Camera-type eye (tissue), 1 donor: ENCODE data around the gene ITPA. TPM values are rescaled to one million over a fixed set of nuclear protein-coding genes. Genes with fewer than 3 reads are reported as not detected.

ENCODE experiments used
- total RNA-seq: library from RNA; depleted of rRNA; stranded (reverse); fragments of >200 nt; gene quantifications from one replicate; pipeline ENCODE4 v1.2.3, GENCODE V29; 2014

ITPA gene
- total RNA-seq = 22.7 TPM

GRCh38 chr20:3209257-3209945 lies at the start of gene ITPA:
TSS of gene ITPA (plus strand) at chr20:3209498. CDS start at chr20:3209552, 54 bp downstream.

DNA sequence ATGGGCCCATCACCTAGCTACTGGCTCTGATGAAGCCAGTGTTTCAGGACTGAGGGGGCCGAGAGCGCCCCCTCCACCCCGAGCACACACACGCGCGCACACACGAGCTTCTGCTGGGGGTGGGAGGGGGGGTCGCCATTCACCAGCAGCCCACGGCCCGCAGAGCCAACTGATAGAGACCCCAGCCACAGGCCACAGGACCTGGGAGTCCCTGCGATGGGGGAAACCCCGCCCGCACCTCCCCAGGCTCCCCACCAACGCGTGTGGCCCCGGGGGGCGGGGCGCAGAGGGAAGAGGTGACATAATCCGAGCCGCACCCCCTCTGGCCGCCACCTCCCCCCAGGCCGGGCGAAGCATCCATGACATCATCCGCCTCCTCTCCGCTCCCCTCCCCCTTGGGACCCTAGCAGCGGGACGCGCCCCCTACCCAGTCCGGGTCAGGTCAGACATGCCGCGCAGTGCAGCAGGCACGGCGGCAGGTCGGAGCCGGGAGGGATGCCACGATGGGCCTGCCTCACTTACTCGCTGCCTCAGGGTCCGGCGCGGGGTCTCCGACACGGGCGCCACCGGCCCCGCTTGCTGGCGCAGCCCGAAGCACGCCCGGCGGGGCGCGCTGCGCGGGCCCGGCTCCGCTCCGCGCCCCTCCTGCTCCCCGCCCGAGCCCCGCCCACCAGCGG lies 36.2 kb upstream of the ITPA start, which contains the start of gene LZTS3:
Gene LZTS3 (minus strand): TSS at position 617 of the 677 bp plus-strand sequence. CDS start 6,386 bp downstream, outside the sequence.

DNA sequence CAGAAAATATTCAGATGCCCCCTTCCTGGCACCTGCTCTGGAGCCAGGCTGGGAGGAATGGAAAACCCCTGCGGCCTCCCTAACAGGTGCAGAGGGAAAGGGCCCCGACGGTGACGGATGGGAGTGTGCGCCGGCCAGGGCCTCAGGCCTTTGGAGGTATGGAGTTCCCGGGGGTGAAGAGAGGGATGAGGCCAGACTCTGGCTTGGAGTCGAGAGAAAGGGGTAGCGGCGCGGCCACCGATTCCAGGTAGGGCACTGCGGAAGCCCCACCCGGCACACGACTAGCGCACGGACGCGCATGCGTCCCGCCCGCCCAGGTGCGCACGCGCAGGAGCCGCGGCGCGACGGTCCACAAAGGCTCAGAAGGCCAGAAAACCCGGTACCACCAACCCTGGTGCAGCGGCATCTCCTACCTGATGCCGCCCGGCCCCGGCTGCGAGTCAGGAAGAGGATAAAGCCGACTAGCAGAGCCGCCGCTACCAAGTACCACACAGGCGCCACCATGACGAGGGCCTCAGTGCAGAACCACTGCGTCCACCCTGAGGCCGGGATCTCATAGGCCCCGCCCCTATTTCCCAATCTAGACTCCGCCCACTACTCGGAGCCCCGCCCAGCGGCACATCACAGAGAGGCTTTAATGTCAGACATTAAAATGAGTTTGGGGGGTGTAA lies 5.0 kb upstream of the ITPA start, which contains the start of gene DDRGK1:
Gene DDRGK1 (minus strand): TSS at position 559 of the 671 bp plus-strand sequence. CDS start 55 bp downstream, at position 504.

GRCh38 chr20:3239026-3239866 lies 29.9 kb downstream of the ITPA start, which contains the start of gene SLC4A11:
TSS of gene SLC4A11 (minus strand) at chr20:3239190. CDS start at chr20:3239137, 53 bp downstream.

Other genes starting within 250 kb of the ITPA start
- 1.3 TPM for gene GNRH2, start 165.9 kb upstream of the ITPA start, total RNA-seq
- gene MRPS26, start 163.4 kb upstream of the ITPA start, total RNA-seq = 36.7 TPM
- gene OXT, start 137.9 kb upstream of the ITPA start, total RNA-seq = not detected
- not detected for gene AVP, start 124.8 kb upstream of the ITPA start, total RNA-seq
- gene FASTKD5, start 49.6 kb upstream of the ITPA start, total RNA-seq = 21.6 TPM
- 7.5 TPM for gene UBOX5, start 49.6 kb upstream of the ITPA start, total RNA-seq
- 18.7 TPM for gene LZTS3, start 35.9 kb upstream of the ITPA start, total RNA-seq
- gene DDRGK1, start 4.8 kb upstream of the ITPA start, total RNA-seq = 50.0 TPM
- 1.8 TPM for gene SLC4A11, start 29.7 kb downstream of the ITPA start, total RNA-seq
- 38.2 TPM for gene DNAAF9, start 198.2 kb downstream of the ITPA start, total RNA-seq